Fibroblast of lung (primary cell): ENCODE measurements around the gene NAA50.

Experiments
- CTCF ChIP-seq, 2 donors: IDR thresholded peaks in 1 of 2; conservative IDR thresholded peaks in 1 of 2; 1 replicate in 1 of 2; 2 replicates in 1 of 2; pipeline ENCODE4 v1.5.1; 2011 to 2012; ENCODE audit warnings: low read length in 2 of 2, control low read depth in 1 of 2, inconsistent platforms in 1 of 2, low read depth in 1 of 2, mild to moderate bottlenecking in 1 of 2
- EZH2 ChIP-seq: IDR thresholded peaks from 2 replicates; pipeline ENCODE4 v1.5.1; 2012; ENCODE audit warnings: low read length, control low read depth, mild to moderate bottlenecking; ENCODE audit errors: missing control alignments

GRCh38 chr3:113773381-113773780 lies 27.3 kb upstream of the NAA50 start:
- TF ChIP-seq CTCF (conservative IDR thresholded peaks at IDR 0.05 in 1 of 2, IDR thresholded peaks at IDR 0.05 in 1 of 2; ENCODE audit: low read depth in 1 of 2, low read length in 2 of 2), result no peak
- no peak for TF ChIP-seq EZH2
